Stimulated activated CD8-positive, alpha-beta memory T cell treated with anti-CD3 and anti-CD28 coated beads, Interleukin-4, amount 100 ng/mL, for 4 hours (primary cell): ENCODE measurements around the gene PTPRE.
"Not testable (repeated sequence)": the region's sequence is repeated elsewhere in the genome, so short reads cannot be mapped to it uniquely, and the experiment has no call there.

Source experiments
- DNase-seq, 2 donors: peaks; one replicate each; pipeline ENCODE4 v3.0.0-alpha.2; 2020; ENCODE audit warnings: low read depth in 2 of 2, low spot score in 1 of 2

Gene PTPRE

DNA sequence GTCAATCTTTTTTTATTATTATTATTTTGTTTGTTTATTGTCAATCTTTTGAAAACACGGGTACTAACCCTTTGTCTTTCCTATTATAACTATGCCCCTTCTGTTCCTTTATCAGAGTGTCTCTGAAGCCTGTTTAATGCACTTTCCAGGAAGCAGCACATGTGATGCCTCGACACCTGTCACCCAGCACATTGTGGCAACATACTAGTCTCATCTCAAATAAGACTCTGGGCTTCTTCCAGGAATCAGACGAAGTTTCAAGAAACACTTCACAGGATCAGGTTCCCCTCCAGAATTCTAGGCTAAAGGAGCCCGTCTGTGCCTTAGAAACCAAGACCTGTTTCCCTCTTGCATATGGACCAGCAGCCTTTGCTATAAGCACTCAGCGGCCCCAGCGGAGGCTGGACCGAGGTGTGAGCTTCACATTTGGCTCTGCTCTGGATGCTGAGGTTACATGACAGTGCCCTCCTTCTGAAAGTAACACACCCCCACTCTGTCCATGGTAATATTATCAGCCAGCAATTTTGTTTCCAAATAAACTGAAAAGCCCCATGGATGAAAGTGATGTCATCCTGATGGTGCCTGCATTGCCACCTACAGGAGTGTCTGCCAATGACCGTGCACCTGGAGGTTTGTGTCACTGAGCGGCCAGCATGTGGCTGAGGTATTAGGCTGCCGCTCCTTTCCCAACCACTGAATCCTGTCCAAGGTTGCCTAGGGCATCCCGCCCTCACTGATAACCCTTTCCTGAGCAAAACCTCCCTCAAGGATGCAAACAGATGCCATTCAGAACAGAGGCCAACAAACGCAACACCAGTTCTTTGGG, 181.2 kb downstream of the PTPRE start:
- no peak for DNase-seq

GRCh38 chr10:128091636-128092210, 184.8 kb downstream of the PTPRE start:
- DNase-seq = no peak

DNA sequence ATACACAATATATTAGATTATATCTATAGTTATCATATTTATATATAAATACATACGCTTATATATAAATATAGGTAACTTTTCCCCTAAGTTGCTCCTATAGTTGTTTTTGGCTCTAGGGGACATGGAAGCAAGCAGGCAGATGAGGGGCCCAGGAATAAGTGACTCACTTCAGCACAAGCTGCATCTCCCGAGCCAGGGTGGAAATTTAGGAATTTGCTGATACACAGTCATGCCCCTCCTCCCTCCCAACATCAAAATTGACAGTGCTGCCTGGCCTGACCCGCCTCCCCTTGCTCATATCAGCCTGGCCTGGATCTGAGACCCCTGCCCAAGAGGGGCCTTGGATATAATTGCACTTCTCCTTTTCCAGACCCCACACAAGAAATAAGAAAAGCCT, 185.6 kb downstream of the PTPRE start:
- no peak for DNase-seq

GRCh38 chr10:128094596-128094995, 187.7 kb downstream of the PTPRE start:
- DNase-seq = not testable (repeated sequence)

DNA sequence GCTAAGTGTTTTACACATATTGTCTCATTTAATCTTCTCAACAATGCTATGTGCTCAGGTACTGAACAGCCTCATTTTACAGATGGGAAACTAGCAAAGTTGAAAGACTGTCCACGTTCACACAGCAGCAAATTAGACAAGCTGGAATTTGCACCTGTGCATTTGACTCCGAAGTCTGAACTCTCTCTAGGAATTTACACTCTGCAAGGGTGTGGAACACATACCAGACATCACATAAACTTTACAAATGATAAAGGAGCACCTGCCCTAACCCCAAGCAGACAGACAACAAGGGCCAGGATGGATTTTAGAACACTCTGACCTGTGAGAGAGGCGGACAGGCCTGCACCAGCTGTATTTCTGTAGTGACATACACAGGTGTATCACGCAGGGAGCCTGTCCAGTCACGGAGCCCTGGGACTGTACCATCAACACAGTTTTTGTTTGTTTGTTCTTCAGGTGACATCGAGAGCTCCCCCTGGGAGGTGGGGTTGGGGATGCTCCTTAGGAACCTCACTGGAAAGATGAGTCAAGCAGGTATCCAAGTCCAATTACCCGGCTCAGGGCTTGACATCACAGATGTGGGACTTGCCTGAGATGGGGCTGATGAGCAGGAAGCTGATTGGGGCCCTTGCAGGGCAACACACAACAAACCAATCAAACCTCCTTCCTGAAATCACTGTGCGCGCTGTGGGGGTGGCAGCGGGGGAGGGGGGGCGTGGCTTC, 188.3 kb downstream of the PTPRE start:
- DNase-seq = peak in 1 of 2 donors; percentile 15

GRCh38 chr10:128095753-128096469, 189.0 kb downstream of the PTPRE start:
- no peak for DNase-seq

DNA sequence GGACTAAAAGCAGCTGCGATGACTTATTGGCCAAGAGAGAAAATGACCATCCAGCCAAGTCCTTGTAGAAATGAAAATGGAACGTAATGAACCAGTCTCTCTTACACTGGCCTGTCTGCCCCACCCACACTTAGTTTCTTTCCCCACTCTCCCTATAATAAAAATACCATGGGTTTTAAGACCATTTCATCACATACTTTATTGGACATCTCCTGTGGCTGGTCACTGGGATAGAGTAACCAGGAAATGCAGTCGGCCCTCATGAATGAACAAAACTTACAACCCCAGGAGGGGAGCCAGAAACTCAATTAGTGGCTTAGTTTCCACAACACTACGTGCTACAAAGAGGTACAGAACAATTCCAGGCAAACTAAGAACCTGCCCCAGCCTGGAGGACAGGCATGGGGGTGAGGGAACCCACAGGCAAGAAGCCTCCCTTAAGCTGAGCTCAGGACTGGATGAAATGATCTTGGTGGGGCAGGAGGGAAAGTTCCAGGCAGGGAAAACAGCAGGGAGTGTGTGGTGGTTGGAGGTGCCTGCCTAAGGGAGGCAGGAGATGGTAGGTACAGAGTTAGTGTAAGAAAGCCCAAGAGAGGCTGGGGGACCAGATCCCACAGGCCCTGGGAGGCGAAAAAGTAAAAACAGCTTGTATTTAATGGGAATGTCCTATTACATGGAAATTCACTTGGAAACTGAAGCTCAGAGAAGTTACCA, 189.7 kb downstream of the PTPRE start:
- no peak for DNase-seq

DNA sequence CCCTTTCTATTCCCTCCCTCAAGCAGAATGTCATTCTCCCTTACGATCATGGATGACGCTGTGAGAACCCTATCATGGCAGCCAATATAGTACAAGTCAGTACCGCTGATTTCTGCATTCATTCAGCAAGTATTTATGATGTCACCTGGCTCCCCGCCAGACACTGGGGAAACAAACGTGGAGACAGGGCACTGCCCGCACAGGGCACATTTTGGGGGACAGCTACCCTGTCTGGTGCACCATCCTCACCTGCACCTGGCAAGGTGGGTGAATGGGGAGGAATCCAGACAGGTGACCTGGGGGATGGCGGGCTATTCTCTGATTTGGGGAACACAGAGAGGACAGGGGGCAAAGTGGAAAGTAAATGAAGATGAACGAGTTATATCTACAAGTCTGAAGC, 190.9 kb downstream of the PTPRE start:
- no peak for DNase-seq

GRCh38 chr10:128098631-128099030, 191.7 kb downstream of the PTPRE start:
- no peak for DNase-seq

DNA sequence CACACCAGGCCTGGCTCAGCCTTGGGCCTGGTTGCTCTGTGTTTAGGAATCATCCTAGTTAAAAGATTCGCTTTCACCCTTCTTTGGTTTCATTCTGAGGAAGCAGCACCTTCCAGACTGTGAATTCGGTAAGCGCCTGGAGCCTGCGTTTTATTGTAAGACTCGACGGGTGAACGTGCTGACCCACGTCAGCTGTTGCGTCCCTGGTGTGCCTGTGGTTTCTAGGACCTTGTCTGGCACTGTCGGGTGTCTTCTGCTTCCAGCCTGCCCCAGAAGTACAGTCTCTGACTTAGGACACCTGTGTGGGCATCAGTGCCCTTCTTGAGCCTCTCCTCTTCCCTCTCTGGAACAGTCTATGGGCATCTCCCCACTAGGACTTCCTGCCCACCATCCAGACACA, 193.0 kb downstream of the PTPRE start:
- no peak for DNase-seq

- no peak for DNase-seq
These were observed 195.0 kb downstream of the PTPRE start for GRCh38 chr10:128101901-128102300.

GRCh38 chr10:128102480-128103228, 195.8 kb downstream of the PTPRE start:
- no peak for DNase-seq

GRCh38 chr10:128103229-128103714, 196.4 kb downstream of the PTPRE start:
- no peak for DNase-seq

- DNase-seq = no peak
These were observed 198.5 kb downstream of the PTPRE start for GRCh38 chr10:128105383-128105782.

GRCh38 chr10:128109707-128110106, 202.8 kb downstream of the PTPRE start:
- DNase-seq = no peak

GRCh38 chr10:128110339-128110738, 203.4 kb downstream of the PTPRE start:
- DNase-seq = no peak

DNA sequence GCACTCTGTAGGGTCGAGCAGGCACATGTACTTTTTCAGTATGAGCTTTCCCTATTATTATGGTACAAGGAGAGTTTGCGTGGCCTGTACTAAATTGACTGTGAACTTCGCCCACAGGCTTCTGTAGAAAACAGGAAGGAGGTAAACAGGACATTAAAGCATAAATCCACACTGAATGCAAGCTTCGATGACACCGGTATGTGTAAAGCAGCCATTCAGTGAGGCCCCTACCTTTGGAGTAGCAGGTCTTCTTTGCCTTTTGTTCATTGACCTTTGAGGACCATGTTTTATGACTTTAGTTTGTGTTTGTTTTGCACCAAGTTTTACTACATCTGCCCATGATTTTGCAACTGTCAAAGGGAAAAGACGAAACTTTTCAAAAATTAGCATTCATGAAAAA, 204.8 kb downstream of the PTPRE start:
- DNase-seq = no peak

- no peak for DNase-seq
These were observed 206.1 kb downstream of the PTPRE start for GRCh38 chr10:128113026-128113425.

GRCh38 chr10:128114901-128115300, 208.0 kb downstream of the PTPRE start:
- DNase-seq = no peak

DNA sequence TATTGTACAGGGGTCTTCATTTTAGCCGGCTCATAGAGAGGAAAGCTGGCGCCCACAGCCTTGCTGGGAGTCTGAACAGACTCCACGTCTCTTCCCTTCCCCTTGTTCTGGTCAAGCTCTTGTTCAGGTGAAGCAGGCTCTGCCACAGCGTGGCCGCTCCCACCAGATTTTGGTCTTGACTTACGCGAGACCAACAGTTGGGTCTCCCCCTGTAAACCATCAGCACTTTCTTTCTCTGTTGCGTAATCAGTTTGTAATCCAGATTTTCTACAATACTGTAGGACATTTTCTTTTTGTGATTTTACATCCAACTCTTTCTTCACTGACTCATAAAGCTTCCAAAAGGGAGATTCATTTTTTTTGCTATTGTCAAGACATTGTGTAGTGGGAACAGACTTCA, 208.5 kb downstream of the PTPRE start:
- DNase-seq = no peak
